Fibroblast of skin of right biceps (primary cell): ENCODE data around the gene COL23A1.

Experiments
- DNase-seq: peaks from one replicate; pipeline ENCODE4 v3.0.0-alpha.2; 2013

Gene COL23A1

DNA sequence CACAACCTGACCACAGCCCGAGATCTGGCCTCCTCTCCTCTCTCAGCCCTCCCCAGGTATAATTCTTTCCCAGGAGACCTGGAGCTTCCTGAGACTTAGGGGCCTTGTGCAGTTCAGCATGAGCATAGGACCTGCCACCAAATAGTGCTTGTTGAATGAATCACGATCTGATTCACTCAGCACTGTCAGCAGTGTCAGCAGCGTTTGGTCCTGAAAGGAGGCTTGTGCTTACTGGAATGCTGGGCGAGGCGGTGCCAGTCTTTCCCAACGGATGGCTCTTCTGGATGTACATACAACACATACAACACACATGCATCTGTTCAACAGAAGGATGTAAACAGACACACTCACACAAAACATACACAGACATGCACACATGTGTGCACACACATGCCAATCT, 173.3 kb downstream of the COL23A1 start:
- DNase-seq: peak; percentile 89

DNA sequence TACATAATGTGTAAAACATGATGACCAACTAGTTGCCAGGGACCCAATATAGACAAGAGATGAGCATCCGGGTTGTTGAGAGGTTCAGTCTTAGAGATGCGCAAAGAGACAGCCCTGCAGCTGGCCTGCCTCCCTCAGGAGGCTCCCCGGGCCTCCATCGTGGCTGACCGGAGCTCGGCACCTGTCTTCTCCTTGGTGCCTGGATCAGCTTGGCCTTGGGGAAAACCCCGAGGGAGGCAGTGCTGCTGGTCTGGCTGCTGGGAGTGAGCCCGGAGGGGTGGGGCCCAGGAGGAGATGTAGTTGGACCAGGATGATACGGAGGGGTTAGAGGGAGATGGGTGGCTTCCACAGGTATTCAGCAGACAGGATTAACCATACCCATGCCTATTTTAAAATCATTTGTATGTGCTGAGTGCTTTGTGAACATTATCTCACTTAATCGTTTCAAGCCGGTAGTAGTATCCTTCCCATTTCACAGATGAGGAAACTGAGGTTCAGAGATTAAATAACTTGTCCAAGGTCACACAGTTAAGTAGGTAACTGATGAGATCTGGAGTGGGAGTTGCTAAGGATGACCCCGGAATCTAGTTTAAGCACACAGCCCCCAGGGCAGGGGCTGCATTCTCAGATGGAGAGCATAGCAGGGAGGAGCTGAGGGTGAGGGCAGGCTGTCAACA, 173.8 kb downstream of the COL23A1 start:
- DNase-seq: no peak

DNA sequence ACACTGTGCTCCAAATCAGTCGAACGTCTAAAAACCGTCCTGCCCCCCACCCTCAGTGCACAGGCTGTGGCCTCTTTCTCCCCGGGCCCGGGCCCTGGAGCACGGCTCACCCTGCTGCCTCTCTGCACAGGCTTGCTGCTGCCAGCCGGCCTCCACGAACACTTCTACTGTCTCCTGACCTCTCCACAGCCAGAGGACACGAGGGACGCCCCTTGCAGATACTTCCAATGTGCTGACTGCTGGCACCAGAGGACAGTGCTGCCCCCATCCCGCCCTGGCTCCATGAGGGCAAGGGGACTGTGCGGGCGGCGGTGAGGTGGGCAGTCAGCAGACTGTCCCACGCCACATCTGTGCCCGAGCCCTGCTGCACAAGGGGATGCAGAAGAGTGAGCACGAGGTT, 174.8 kb downstream of the COL23A1 start:
- DNase-seq: no peak

DNA sequence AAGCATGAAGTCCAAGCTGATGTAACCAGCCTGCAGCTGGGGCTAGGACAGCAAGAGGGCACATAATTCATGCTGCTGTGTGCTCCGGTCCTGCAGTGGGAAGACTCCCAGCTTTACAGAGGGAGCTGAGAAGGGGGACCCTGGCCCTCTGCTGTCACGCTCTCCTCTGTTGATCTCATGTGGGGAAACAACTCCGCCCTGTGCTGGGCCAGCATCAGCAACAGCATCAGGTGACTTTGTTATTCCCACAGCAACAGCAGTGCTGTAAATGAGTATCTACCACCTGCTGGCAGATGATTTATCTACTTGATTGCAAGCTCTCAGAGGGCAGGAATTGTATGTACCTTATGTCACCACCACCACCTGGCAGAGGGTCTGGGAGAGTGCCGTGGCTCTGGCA, 176.2 kb downstream of the COL23A1 start:
- no peak for DNase-seq

DNA sequence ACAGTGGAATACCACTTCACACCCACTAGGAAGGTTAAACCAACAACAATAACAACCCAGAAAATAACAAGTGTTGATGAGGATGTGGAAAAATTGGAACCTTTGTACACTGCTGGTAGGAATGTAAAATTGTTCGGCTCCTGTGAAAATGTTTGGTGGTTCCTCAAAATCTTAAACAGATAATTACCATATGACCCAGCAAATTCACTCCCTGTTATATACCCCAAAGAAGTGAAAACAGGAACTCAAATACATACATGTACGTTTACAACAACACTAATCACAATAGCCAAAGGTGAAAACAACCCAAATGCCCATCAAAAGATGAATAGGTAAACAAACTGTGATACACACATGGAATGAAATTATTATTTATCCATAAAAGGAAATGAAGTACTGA, 179.1 kb downstream of the COL23A1 start:
- no peak for DNase-seq

DNA sequence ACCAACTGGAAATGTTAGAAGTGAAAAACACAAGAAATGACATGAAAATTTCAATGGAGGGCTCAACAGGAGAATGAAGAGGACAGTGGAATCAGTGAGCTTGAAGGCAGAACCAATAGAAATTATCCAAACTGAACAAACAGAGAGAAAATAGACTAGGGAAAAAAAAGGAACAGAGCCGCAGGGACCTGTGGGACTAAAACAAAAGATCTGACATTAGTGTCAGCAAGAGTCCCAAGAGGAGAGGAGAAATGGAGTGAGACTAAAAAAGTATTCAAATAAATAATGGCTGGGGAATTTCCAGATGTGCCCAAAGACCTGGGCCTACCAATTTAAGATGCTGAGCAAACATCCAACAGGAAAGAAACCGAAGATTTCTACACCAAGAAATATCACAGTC, 182.5 kb downstream of the COL23A1 start:
- DNase-seq: no peak

DNA sequence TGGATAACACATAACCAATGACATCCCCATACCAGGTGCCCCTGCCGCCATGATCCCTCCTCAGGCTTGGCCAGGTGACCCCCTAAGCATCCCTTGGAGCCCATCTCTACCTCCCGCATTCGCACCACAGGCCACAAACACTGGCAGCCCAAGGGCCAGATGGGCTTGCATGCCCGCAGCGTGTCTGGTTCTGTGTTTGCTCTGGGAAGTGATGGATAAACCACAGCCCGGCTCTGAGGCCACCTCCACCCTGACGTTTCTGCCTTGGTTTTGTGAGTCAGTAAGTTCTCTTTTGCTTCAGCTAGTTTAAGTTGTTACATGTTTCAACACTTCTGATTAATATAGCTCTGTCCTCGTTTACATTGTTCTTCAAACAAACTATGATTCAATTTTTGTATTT, 185.2 kb downstream of the COL23A1 start:
- peak; percentile 54 for DNase-seq

DNA sequence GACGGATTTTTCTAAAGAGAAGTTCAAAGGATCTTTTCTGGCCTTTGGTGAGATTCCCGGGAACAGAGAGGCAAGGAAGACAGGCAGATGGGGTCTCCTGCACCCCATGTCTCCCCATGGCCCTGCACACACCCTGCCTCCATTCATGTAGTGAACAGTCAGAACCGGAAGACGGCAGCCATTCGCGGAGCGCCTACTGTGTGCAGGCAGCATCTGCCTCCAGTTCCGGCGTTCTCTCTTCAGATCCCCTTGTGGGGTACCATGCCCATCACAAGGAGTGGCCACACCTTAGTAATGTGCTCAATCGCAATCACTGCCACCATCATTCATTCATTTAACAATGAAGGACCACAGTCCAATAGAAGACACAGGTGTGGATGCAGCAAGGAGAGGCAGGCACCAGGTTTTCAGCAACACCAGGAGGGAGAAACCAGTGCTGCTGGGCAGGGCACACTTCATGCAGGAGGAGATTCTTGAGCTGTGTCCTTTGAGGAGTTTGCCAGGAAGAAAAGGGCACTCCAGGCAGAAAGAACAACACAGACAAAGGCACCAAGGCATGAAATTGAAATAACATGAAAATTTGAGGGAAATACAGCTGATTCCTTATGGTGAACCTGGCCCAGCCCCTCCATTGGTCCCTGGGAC, 186.1 kb downstream of the COL23A1 start:
- DNase-seq: no peak

DNA sequence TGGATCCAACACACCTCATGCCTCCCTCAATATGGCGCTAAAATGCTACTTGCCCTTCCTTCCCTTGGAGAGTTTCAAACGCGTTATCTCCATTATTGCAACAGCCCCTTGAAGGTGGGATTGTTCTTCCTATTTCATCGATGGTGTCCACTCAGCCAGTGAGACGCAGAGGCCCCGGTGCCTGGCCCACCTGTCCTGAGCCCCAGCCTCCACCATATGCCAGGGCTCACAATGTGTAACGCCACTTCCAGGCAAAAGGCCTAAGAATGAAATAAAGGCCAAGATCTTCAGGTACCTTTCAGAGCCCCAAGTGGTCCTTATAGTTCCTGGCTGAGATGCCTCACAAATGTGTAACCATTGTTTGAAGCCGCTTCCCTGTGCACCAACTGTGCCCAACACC, 186.8 kb downstream of the COL23A1 start:
- DNase-seq: no peak

DNA sequence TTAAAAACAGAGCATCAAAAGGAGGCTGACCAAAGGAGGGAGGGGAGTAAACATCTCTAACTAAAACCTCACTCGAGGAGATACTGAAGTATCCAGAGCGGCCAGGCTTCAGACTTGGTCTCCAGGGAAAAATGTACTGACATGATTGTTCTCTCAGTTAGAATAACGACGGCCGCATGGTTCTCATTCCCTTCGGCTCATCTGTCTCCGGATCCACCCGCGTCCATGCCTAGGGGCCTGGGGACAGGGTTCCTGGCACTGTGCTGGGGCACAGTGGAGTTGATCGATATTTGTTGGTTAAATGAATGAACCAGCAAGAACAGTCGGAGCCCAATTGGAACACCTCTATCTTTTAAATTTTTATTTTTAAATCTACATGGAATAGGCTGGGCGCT, 190.5 kb downstream of the COL23A1 start:
- DNase-seq: no peak

DNA sequence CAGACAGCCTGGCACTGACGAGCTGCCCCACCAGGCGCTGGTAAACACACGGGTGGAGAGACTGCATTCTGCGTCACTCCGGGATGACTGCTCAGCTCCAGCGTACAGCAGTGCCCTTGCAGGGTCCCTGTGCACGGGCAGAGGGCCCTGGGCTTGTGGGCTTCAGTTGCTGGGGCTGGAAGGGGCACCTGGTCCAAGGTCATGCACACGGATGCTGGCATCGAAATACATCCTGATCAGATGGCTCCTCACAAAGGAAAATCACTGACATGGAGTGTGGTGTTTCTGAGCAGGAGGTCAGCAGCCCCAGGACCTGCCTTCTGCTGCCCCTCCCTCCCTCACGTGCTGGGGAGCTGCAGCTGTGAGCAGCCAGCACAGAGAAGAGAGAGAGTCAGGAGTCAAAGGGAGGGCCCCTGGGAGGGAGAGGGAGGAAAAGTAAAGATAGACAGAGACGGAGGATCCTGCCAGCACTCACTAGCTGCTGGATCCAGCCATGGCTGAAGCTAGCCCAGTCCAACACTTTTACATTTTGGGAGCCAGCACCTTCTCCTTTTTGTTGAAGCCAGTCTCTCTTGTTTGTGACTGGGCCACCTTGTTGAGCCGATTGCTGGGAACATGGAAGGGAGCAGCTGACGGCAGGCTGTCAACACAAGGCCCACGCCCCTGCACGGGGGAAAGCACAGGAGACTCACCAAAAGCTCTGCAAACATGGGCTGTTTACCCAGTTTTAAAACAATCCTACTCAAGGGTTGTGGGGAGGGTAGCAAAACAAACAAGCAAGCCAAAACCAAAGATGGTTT, 191.1 kb downstream of the COL23A1 start:
- no peak for DNase-seq

DNA sequence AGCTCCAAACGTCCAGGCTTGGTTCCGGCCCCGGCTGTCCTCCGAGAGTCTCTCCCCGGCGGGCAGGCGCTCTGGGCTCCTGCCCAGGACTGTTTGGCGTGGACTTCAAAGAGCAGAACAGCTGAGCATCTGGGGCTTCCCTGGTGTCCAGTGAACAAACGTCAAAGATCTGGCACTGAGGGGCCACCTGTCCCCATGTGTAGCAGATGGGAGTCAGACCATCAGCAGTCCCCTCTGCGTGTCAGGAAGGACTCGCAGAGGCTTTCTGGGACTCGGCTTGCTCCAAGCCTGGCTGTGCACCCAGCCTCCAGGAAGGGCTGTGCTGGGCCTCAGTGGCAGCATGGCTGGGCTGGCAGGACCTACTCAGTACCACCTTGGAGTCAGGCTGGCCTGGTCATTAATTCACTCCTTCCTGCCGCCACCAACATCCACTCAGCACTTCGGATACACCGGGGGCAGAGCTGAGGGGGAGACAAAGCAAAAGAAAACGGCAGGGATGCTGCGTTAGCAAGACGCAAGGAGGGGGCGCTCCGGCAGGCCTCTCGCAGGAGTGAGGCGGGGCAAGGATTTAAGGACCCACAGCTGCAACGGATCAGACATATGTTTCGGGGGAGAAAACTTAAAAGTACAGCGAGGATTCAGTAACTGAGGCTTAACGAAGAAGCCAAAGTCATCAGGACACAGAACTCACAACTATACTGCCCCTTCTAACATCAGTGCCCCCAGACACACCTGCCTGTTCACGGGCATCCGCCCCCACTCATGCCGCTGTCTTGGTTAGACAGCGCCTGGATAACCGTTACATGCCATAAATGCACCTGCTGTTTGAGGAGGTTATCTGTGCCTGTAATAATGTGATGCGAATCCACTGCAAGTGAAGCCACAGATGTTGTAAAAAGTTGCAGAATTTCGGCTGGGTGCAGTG, 193.1 kb downstream of the COL23A1 start:
- DNase-seq: no peak

DNA sequence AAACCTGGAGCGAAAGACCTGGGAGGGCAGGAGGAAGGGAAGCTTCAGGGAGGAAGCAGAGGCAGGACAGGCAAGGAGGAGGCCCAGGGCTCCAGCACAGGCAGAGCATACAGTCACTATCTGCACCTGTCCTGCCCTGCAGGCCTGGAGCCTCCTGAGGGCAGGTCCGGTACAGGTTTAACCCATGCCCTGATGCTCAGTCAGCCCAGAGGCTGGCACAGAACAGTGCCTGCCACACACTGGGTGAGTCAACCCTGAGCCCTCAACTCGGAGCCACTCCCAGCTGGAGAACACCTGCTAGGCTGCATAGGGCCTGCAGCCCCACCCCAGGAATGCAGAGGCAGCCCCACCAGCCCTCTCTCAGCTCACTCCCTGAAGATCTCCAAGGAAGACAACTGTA, 196.1 kb downstream of the COL23A1 start:
- DNase-seq: no peak

DNA sequence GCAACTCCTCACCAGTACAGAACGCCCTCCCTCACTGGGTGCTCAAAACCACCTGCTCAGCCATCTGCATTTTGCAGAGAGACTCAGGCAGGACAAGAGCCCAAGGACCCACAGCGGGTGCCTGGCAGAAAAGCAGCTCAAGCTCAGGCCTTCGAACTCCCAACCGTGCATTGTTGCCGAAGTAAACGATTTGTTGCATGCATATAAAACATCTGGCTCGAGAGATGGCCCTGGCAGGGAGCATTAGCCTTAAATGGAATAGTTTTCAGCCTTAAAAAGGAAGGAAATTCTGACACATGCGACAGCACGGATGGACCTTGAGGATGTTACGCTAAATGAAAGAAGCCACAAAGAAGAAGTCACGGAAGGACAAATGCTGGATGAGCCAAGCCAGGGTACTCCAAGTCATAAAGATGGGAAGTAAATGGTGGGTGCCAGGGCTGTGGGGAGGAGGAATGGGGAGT, 197.2 kb downstream of the COL23A1 start:
- no peak for DNase-seq

DNA sequence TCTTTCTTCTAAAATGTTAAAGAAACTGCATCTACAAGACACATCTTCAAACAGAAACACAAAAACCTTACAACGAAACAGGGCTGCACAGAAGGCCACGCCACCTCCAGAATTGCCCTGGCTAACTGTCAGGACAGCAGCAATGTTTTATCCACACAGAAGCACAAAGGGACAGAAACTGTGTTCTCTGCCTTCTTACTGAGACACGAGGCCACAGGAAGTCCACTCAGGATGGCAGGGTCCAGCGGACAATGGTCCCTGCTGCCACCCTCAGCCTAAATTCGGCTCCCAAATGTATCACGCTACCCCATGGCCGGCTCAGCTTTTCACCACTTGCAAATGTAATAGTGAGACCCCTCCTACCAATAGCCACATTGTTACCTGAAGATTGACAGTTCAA, 197.8 kb downstream of the COL23A1 start:
- DNase-seq: no peak

DNA sequence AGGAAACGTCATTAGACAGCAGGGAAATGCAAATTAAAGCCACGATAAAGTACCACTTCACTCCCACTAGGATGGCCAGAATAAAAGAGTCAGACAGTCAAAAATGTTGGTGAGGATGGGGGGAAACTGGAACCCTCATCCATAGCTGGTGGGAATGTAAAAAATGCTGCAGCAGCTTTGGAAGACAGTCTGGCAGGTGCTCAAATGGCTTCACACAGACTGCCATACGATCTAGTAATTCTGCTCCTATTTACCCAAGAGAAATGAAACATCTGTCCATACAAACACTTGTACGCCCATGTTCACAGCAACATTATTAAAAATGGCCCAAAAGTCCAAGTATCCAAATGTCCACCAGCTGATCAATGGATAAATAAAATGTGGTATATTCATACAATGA, 198.7 kb downstream of the COL23A1 start:
- DNase-seq: no peak

DNA sequence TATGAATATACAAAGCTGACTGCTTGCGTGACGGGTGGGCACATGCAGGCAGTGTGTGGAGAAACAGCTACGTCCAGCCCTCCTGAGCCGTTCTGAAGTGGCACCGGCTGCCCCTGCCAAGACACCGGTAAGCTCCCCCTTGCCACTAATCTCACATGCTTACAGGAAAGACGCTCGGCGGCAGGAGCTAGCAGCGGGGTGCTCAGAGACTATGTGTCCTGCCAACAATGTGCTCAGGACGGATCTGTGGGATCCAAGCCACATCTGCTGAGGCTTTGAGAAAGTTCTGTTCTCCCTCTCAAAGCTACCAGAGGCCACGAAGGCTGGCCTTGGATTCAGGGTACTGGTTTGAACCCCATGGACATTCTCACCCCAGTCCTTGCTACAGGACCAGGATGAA, 200.4 kb downstream of the COL23A1 start:
- DNase-seq: no peak

DNA sequence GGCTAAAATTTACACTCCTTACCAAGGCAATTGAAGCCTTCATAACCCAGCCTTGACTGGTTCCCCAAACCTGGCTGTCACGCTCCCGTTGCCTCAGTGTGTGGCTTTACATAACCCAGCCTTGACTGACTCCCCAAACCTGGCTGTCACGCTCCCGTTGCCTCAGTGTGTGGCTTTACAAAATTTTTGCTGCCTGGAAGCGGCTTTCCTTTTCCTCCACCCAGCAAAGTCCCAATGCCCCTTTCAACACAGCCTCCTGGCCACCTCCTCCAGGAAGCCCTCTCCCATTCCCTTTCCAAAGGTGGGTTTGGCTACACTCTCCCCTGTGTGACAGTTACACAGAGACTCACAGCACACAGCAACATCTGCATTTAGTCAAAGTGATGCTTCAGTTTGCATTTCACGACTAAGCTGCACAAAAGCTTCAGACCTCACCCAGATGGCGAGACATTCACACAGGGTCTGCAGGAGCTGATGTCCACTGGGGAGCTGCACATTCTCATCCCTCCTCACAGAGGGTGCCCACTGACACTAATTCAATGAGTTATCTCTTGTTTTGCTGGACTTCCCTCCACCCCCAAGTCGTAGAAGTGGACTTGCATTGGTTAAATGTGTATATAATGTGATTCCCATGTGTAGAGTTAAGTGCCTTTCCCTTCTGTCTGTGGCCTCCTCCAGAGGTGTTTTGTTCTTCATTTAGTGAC, 201.0 kb downstream of the COL23A1 start:
- no peak for DNase-seq

DNA sequence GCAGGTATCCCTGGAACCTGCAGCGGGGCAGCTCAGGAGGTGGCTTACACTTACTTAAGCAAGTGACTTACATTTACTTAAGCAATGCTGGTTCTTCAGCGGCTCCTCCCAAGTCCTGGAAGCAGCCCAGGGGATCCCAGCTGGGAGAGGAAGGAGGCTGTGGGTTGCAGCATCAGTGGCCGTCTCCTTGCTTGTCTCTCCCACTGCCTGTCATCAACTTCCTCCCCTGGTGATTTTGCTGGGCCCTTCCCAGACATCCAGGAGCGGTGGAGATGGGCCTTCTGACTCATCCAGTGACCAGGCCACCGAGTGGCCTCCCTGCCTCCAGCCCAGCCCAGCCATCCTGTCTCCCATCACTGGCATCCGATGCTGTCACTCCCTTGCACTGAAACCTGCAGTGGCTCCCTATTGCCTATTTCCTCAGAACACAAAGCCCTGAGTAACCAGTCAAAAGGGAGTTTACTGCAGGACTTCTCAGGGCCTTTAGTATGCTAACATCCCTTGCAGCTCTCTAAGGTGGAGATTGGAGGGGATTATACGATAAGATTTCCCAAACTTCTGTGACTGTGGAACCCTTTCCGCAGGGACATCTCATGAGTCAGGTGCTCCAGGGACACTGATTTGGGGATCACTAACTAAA, 201.7 kb downstream of the COL23A1 start:
- peak; percentile 85 for DNase-seq

DNA sequence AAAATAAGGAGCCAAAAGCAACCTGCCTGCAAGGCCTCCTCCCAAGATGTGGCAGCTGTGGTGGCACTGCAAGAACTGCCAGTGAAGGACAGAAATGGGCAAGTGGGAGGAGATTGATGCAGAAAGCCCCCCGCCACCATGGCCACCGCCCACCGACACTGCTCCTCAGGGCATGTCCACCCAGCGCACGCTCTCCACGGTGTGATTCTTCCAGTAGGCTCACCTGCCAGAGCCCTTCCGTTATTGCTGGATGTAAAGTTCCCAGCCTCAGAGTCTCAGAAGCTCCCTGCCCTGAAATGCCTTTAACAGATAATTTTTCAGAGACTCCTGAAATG, 202.4 kb downstream of the COL23A1 start:
- no peak for DNase-seq

DNA sequence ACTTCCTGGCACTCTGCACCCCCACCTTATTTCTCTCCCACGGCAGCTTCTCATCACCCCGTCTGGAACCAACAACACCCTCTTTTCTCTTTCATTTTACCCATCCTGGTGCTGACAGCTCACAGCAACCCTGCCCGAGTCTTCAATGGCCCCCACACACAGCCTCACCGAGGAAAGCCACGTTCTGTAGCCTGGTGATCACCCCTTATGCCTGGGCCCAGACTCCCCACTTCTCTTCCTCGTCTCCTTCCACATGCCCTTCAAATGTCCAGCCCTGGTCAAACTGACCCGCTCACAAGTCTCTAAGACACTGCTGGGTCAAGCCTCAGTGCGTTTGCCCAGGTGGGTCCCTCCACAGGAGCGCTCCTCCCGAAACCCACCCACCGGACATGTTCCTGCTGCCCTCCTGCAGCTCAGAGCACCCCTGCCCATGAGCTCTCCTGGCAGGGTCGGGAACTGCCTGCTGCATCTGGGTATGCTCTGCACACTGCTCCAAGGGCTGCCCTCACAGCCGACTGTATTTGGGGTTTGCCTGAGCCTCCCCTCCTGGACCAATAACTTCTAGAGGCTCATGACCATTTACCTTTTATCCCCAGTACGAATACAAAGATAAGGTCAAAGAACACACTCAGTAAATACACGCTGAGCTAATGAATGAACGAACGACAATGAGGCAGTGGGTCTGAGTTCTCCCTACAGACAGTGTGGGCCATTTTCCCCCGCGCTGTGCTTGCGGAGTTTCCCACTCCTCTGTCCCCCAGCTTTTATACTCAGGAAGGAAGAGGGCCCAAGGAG, 202.9 kb downstream of the COL23A1 start:
- no peak for DNase-seq
